ENCODE measurements around the gene PACSIN2. TPM values are rescaled to one million over a fixed set of nuclear protein-coding genes. Genes with fewer than 3 reads are reported as not detected.

Gene PACSIN2
- total and polyA plus RNA-seq, 2 of the 13 experiments (the other 11 are each of a cell fraction or from before 2014, with no cell fraction given): 54.1 to 68.8 TPM

GRCh38 chr22:43018615-43019014 is 3.7 kb upstream of the PACSIN2 start (continued):
- TF ChIP-seq FOSL2 (CRISPR knock-in tag; IDR thresholded peaks at IDR 0.05) (peak; percentile 55), SRSF4 (IDR thresholded peaks at IDR 0.05; ENCODE audit: low read depth, low read length, poor library complexity, severe bottlenecking) (no peak), MBNL3 (CRISPR knock-in tag; conservative IDR thresholded peaks at IDR 0.05) (no peak), GATAD1 (CRISPR knock-in tag; IDR thresholded peaks at IDR 0.05) (0 out of 2 replicates have a peak, but pooled peaks have one; percentile 26), ZBTB3 (CRISPR knock-in tag; IDR thresholded peaks at IDR 0.05; ENCODE audit: borderline replicate concordance, low read depth) (no peak), LCORL (IDR thresholded peaks at IDR 0.05) (no peak), LCORL (CRISPR knock-in tag; IDR thresholded peaks at IDR 0.05) (peak; percentile 97), TBX2 (CRISPR knock-in tag; IDR thresholded peaks at IDR 0.05; ENCODE audit: borderline replicate concordance) (peak; percentile 56; the same call in 1 of the 2 replicates), GTF3A (CRISPR knock-in tag; conservative IDR thresholded peaks at IDR 0.05) (no peak), FOXO4 (CRISPR knock-in tag; conservative IDR thresholded peaks at IDR 0.05) (no peak), EEA1 (CRISPR knock-in tag; IDR thresholded peaks at IDR 0.05; ENCODE audit: borderline replicate concordance) (no peak), ZNF337 (CRISPR knock-in tag; IDR thresholded peaks at IDR 0.05; ENCODE audit: borderline replicate concordance, low read depth) (no peak), TEAD3 (CRISPR knock-in tag; optimal IDR thresholded peaks at IDR 0.05; ENCODE audit: borderline replicate concordance) (peak; percentile 52), POLR2A (IDR thresholded peaks at IDR 0.05; ENCODE audit: insufficient read depth in 1 of 2, low read depth in 2 of 2, low read length in 2 of 2) (peak; percentile 54 to 91), STAT5B (CRISPR knock-in tag; IDR thresholded peaks at IDR 0.05) (no peak), PTBP1 (IDR thresholded peaks at IDR 0.05; ENCODE audit: low read depth, low read length, poor library complexity, severe bottlenecking) (no peak), ZNF549 (CRISPR knock-in tag; IDR thresholded peaks at IDR 0.05) (no peak), ZNF253 (CRISPR knock-in tag; IDR thresholded peaks at IDR 0.05; ENCODE audit: borderline replicate concordance) (no peak), SP5 (CRISPR knock-in tag; IDR thresholded peaks at IDR 0.05; ENCODE audit: borderline replicate concordance, low read depth) (peak; percentile 93), YEATS2 (CRISPR knock-in tag; IDR thresholded peaks at IDR 0.05; ENCODE audit: borderline replicate concordance) (peak; percentile 65; the same call in 1 of the 2 replicates), SNAI1 (CRISPR knock-in tag; IDR thresholded peaks at IDR 0.05; ENCODE audit: borderline replicate concordance) (no peak), ZNF12 (CRISPR knock-in tag; IDR thresholded peaks at IDR 0.05) (no peak; the same call in 1 of the 2 replicates), ARNTL (CRISPR knock-in tag; IDR thresholded peaks at IDR 0.05) (no peak), ZNF580 (CRISPR knock-in tag; IDR thresholded peaks at IDR 0.05; ENCODE audit: borderline replicate concordance, low read depth) (no peak), FOXO1 (CRISPR knock-in tag; IDR thresholded peaks at IDR 0.05) (peak; percentile 98)
- TF ChIP-seq, protein P1, sequence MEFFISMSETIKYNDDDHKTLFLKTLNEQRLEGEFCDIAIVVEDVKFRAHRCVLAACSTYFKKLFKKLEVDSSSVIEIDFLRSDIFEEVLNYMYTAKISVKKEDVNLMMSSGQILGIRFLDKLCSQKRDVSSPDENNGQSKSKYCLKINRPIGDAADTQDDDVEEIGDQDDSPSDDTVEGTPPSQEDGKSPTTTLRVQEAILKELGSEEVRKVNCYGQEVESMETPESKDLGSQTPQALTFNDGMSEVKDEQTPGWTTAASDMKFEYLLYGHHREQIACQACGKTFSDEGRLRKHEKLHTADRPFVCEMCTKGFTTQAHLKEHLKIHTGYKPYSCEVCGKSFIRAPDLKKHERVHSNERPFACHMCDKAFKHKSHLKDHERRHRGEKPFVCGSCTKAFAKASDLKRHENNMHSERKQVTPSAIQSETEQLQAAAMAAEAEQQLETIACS (CRISPR knock-in tag; IDR thresholded peaks at IDR 0.05): no peak
- TF ChIP-seq, protein P2, sequence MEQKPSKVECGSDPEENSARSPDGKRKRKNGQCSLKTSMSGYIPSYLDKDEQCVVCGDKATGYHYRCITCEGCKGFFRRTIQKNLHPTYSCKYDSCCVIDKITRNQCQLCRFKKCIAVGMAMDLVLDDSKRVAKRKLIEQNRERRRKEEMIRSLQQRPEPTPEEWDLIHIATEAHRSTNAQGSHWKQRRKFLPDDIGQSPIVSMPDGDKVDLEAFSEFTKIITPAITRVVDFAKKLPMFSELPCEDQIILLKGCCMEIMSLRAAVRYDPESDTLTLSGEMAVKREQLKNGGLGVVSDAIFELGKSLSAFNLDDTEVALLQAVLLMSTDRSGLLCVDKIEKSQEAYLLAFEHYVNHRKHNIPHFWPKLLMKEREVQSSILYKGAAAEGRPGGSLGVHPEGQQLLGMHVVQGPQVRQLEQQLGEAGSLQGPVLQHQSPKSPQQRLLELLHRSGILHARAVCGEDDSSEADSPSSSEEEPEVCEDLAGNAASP (CRISPR knock-in tag; IDR thresholded peaks at IDR 0.05; ENCODE audit: borderline replicate concordance): peak; percentile 86
- TF ChIP-seq, protein P3, sequence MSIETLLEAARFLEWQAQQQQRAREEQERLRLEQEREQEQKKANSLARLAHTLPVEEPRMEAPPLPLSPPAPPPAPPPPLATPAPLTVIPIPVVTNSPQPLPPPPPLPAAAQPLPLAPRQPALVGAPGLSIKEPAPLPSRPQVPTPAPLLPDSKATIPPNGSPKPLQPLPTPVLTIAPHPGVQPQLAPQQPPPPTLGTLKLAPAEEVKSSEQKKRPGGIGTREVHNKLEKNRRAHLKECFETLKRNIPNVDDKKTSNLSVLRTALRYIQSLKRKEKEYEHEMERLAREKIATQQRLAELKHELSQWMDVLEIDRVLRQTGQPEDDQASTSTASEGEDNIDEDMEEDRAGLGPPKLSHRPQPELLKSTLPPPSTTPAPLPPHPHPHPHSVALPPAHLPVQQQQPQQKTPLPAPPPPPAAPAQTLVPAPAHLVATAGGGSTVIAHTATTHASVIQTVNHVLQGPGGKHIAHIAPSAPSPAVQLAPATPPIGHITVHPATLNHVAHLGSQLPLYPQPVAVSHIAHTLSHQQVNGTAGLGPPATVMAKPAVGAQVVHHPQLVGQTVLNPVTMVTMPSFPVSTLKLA (IDR thresholded peaks at IDR 0.05): no peak
